Activated CD8-positive, alpha-beta memory T cell treated with anti-CD3 and anti-CD28 coated beads, Interleukin-2, amount 10 ng/mL, durations not matched to agents 7 days and 5 days (primary cell): ENCODE measurements around the gene RBM15B. TPM values are rescaled to one million over a fixed set of nuclear protein-coding genes. Genes with fewer than 3 reads are reported as not detected.

Experiments
- ATAC-seq: fragments of 150-1000 bp; cut with Tn5 transposase; one replicate; pipeline ENCODE4 v1.10.0; 2021; ENCODE audit warnings: moderate library complexity
- CTCF ChIA-PET: fragments of 350-600 bp; sonication (Branson Sonifier 250); formaldehyde crosslinking; loops from one replicate; lab custom pipeline; 2021; ENCODE audit warnings: antibody characterized with exemption; lab: Charles Lee
- DNase-seq: peaks from one replicate; pipeline ENCODE4 v3.0.0-alpha.2; 2020
- H3K27ac Mint-ChIP-seq: one replicate; pipeline ENCODE4 v1.8.0; 2021; ENCODE audit warnings: mild to moderate bottlenecking, mixed read lengths
- H3K27me3 Mint-ChIP-seq: one replicate; pipeline ENCODE4 v1.8.0; 2021; ENCODE audit warnings: mixed read lengths
- H3K36me3 Mint-ChIP-seq: one replicate; pipeline ENCODE4 v1.8.0; 2021; ENCODE audit warnings: mild to moderate bottlenecking, mixed read lengths
- H3K4me1 Mint-ChIP-seq: one replicate; pipeline ENCODE4 v1.8.0; 2021; ENCODE audit warnings: mixed read lengths
- H3K4me3 Mint-ChIP-seq: one replicate; pipeline ENCODE4 v1.8.0; 2021; ENCODE audit warnings: mild to moderate bottlenecking, moderate library complexity, mixed read lengths
- H3K9me3 Mint-ChIP-seq: one replicate; pipeline ENCODE4 v1.8.0; 2022; ENCODE audit warnings: low read depth, mixed read lengths
- total RNA-seq, 2 experiments: library from RNA; stranded (reverse); gene quantifications; one replicate each; pipeline ENCODE4 v1.2.3, GENCODE V29; 2021

RBM15B gene
- total RNA-seq, 2 experiments from 2014 or later = 28.7 to 36.1 TPM

GRCh38 chr3:51390246-51391074, 625 bp upstream of the RBM15B start:
- CTCF ChIA-PET = interaction anchor here (0.8 to 4.4 kb wide), 27 partner anchors 10 to 823 kb away, joined by 3 to 39 read pairs (median 4); partner anchors contain the start of genes ABHD14B, C3orf18, DCAF1 and DUSP7
- Mint-ChIP-seq H3K4me1 (peaks cover 82% of the 10 kb centered on the region), H3K9me3 (no peaks in the 10 kb centered on the region), H3K4me3 (peak overlapping the region; percentile 61), H3K27ac (peak overlapping the region; percentile 75), H3K36me3 (peaks cover 52% of the 10 kb centered on the region), H3K27me3 (no peaks in the 10 kb centered on the region)
- DNase-seq (no peak), ATAC-seq (no peak)

DNA sequence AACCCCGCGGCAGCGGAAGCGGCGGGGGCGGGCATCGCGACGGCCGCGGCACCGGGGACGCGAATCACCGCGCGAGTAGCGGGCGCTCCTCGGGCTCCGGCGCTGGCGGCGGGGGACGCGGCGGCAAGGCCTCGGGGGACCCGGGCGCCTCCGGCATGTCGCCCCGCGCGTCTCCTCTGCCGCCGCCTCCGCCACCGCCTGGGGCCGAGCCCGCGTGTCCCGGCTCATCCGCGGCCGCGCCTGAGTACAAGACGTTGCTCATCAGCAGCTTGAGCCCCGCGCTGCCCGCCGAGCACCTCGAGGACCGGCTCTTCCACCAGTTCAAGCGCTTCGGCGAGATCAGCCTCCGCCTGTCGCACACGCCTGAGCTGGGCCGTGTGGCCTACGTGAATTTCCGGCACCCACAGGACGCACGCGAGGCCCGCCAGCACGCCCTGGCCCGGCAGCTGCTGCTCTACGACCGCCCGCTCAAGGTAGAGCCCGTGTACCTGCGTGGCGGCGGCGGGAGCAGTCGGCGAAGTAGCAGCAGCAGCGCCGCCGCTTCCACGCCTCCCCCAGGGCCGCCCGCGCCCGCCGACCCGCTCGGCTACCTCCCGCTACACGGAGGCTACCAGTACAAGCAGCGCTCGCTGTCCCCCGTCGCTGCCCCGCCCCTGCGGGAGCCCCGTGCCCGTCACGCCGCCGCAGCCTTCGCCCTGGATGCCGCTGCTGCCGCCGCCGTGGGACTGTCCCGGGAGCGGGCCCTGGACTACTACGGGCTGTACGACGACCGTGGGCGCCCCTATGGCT, 675 bp downstream of the RBM15B start:
- Mint-ChIP-seq H3K4me3 (peak overlapping the region; percentile 85), H3K9me3 (no peaks in the 10 kb centered on the region), H3K36me3 (peaks cover 43% of the 10 kb centered on the region), H3K27me3 (no peaks in the 10 kb centered on the region), H3K4me1 (peaks cover 82% of the 10 kb centered on the region), H3K27ac (peak overlapping the region; percentile 88)
- CTCF ChIA-PET = interaction anchor here (0.6 to 1.6 kb wide), 3 partner anchors 10 to 47 kb away, joined by 3 to 4 read pairs (median 3); no protein-coding TSS in a partner anchor
- ATAC-seq (peak; percentile 22), DNase-seq (peak; percentile 71)

DNA sequence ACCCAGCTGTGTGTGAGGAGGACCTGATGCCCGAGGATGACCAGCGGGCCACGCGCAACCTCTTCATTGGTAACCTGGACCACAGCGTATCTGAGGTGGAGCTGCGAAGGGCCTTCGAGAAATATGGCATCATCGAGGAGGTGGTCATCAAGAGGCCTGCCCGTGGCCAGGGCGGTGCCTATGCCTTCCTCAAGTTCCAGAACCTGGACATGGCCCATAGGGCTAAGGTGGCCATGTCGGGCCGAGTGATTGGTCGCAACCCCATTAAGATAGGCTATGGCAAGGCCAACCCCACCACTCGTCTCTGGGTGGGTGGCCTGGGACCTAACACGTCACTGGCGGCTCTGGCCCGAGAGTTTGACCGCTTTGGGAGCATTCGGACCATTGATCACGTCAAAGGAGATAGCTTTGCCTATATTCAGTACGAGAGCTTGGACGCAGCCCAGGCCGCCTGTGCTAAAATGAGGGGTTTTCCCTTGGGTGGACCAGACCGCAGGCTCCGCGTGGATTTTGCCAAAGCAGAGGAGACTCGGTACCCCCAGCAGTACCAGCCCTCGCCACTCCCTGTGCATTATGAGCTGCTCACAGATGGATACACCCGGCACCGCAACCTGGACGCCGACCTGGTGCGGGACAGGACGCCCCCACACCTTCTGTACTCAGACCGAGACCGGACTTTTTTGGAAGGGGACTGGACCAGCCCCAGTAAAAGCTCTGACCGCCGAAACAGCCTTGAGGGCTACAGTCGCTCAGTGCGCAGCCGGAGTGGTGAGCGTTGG, 1.5 kb downstream of the RBM15B start:
- Mint-ChIP-seq H3K9me3 (no peaks in the 10 kb centered on the region), H3K27ac (peak overlapping the region; percentile 88), H3K4me3 (peak overlapping the region; percentile 85), H3K36me3 (peaks cover 42% of the 10 kb centered on the region), H3K4me1 (peaks cover 76% of the 10 kb centered on the region), H3K27me3 (no peaks in the 10 kb centered on the region)
- CTCF ChIA-PET = interaction anchor here (0.6 to 2.3 kb wide), 4 partner anchors 10 to 289 kb away, joined by 3 to 7 read pairs (median 4); no protein-coding TSS in a partner anchor
- DNase-seq = no peak
- no peak for ATAC-seq

GRCh38 chr3:51393134-51393495, 2.0 kb downstream of the RBM15B start:
- Mint-ChIP-seq H3K9me3 (no peaks in the 10 kb centered on the region), H3K36me3 (peaks cover 36% of the 10 kb centered on the region), H3K27me3 (no peaks in the 10 kb centered on the region), H3K27ac (no peak overlapping the region), H3K4me3 (peak overlapping the region; percentile 85), H3K4me1 (peaks cover 70% of the 10 kb centered on the region)
- CTCF ChIA-PET = interaction anchor here (1.3 to 2.3 kb wide), 3 partner anchors 41 to 291 kb away, joined by 3 to 7 read pairs (median 4); no protein-coding TSS in a partner anchor
- no peak for ATAC-seq
- DNase-seq = no peak

DNA sequence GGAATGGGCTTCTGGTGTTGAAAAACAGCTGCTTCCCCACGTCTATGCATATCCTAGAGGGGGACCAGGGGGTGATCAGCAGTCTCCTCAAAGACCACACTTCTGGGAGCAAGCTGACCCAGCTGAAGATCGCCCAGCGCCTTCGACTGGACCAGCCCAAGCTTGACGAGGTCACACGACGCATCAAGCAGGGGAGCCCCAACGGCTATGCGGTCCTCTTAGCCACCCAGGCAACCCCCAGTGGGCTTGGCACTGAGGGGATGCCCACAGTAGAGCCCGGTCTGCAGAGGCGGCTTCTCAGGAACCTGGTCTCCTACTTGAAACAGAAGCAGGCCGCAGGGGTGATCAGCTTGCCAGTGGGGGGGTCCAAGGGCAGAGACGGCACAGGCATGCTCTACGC, 2.5 kb downstream of the RBM15B start:
- Mint-ChIP-seq H3K27ac (no peak overlapping the region), H3K9me3 (no peaks in the 10 kb centered on the region), H3K4me3 (peak overlapping the region; percentile 36), H3K27me3 (no peaks in the 10 kb centered on the region), H3K4me1 (peaks cover 66% of the 10 kb centered on the region), H3K36me3 (peaks cover 35% of the 10 kb centered on the region)
- CTCF ChIA-PET = interaction anchor here (0.7 to 2.3 kb wide), 4 partner anchors 9 to 443 kb away, joined by 3 to 7 read pairs (median 3); partner anchors contain the start of gene MANF
- no peak for ATAC-seq
- DNase-seq = no peak

- Mint-ChIP-seq H3K36me3 (peaks cover 30% of the 10 kb centered on the region), H3K4me3 (no peak overlapping the region), H3K4me1 (peaks cover 58% of the 10 kb centered on the region), H3K9me3 (no peaks in the 10 kb centered on the region), H3K27me3 (no peaks in the 10 kb centered on the region), H3K27ac (no peak overlapping the region)
- ATAC-seq (no peak), DNase-seq (no peak)
- CTCF ChIA-PET = interaction anchor here (0.7 to 2.3 kb wide), 3 partner anchors 10 to 444 kb away, joined by 3 to 7 read pairs (median 3); partner anchors contain the start of gene MANF
Measured at GRCh38 chr3:51394541-51394940, 3.5 kb downstream of the RBM15B start.

- no peak overlapping the region for H3K4me3 Mint-ChIP-seq
- ATAC-seq (no peak), DNase-seq (no peak)
- peak overlapping the region; percentile 73 for H3K27ac Mint-ChIP-seq
- peaks cover 30% of the 10 kb centered on the region for H3K36me3 Mint-ChIP-seq
- H3K27me3 Mint-ChIP-seq = no peaks in the 10 kb centered on the region
- H3K4me1 Mint-ChIP-seq = peaks cover 48% of the 10 kb centered on the region
- CTCF ChIA-PET = interaction anchor here (0.7 to 1.1 kb wide), 3 partner anchors 8 to 33 kb away, joined by 3 read pairs; no protein-coding TSS in a partner anchor
- H3K9me3 Mint-ChIP-seq = no peaks in the 10 kb centered on the region
Measured at GRCh38 chr3:51395493-51396213, 4.6 kb downstream of the RBM15B start.

- H3K9me3 Mint-ChIP-seq = no peaks in the 10 kb centered on the region
- peak overlapping the region; percentile 73 for H3K27ac Mint-ChIP-seq
- CTCF ChIA-PET = interaction anchor here (1.0 kb wide), 1 partner anchor 18 kb away, joined by 3 read pairs; no protein-coding TSS in a partner anchor
- ATAC-seq (no peak), DNase-seq (no peak)
- H3K4me1 Mint-ChIP-seq = peaks cover 47% of the 10 kb centered on the region
- peaks cover 30% of the 10 kb centered on the region for H3K36me3 Mint-ChIP-seq
- no peak overlapping the region for H3K4me3 Mint-ChIP-seq
- no peaks in the 10 kb centered on the region for H3K27me3 Mint-ChIP-seq
Measured at GRCh38 chr3:51396401-51396800, 5.3 kb downstream of the RBM15B start.

GRCh38 chr3:51397392-51397791, 6.3 kb downstream of the RBM15B start:
- ATAC-seq (no peak), DNase-seq (no peak)
- no peaks in the 10 kb centered on the region for H3K27me3 Mint-ChIP-seq
- H3K9me3 Mint-ChIP-seq = no peaks in the 10 kb centered on the region
- no peak overlapping the region for H3K27ac Mint-ChIP-seq
- CTCF ChIA-PET = interaction anchor here (1.3 kb wide), 1 partner anchor 37 kb away, joined by 4 read pairs; no protein-coding TSS in a partner anchor
- H3K4me1 Mint-ChIP-seq = peaks cover 42% of the 10 kb centered on the region
- H3K36me3 Mint-ChIP-seq = peaks cover 34% of the 10 kb centered on the region
- no peak overlapping the region for H3K4me3 Mint-ChIP-seq

- H3K4me3 Mint-ChIP-seq = no peak overlapping the region
- no peaks in the 10 kb centered on the region for H3K9me3 Mint-ChIP-seq
- H3K4me1 Mint-ChIP-seq = peaks cover 30% of the 10 kb centered on the region
- ATAC-seq = no peak
- peaks cover 28% of the 10 kb centered on the region for H3K36me3 Mint-ChIP-seq
- no peak for DNase-seq
- peak overlapping the region; percentile 25 for H3K27ac Mint-ChIP-seq
- H3K27me3 Mint-ChIP-seq = no peaks in the 10 kb centered on the region
- CTCF ChIA-PET = interaction anchor here (1.1 to 2.2 kb wide), 3 partner anchors 10 to 101 kb away, joined by 3 to 8 read pairs (median 5); partner anchors contain the start of gene DCAF1
Measured at GRCh38 chr3:51398595-51399310, 7.7 kb downstream of the RBM15B start.

DNA sequence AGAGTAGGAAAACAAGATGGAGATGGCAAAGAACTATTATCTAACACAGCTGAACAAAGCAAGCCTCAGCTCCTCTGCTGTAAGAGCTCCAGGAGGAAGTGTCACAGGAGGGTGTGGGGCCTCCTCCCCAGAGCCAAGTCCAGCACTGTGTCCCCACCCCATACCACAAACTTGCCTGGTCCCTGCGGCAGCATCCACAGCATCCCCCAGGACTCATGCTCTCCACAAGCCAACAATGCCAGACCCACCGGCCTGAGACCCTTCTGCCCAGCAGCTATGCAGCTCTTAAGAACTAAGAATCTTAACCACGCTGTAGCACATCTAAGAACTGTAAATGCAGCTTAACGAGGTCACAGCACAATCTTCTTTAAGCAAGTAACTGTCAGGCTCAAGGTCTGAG, 9.1 kb downstream of the RBM15B start:
- H3K36me3 Mint-ChIP-seq = peaks cover 16% of the 10 kb centered on the region
- no peak for DNase-seq
- H3K9me3 Mint-ChIP-seq = no peaks in the 10 kb centered on the region
- CTCF ChIA-PET = interaction anchor here (2.2 kb wide), 1 partner anchor 11 kb away, joined by 8 read pairs; no protein-coding TSS in a partner anchor
- no peaks in the 10 kb centered on the region for H3K27me3 Mint-ChIP-seq
- H3K27ac Mint-ChIP-seq = no peak overlapping the region
- no peak for ATAC-seq
- peaks cover 21% of the 10 kb centered on the region for H3K4me1 Mint-ChIP-seq
- H3K4me3 Mint-ChIP-seq = no peak overlapping the region
